ENCODE data around the gene FAR2. TPM values are rescaled to one million over a fixed set of nuclear protein-coding genes. Genes with fewer than 3 reads are reported as not detected.
"Not testable (repeated sequence)": the region's sequence is repeated elsewhere in the genome, so short reads cannot be mapped to it uniquely, and the experiment has no call there.

The FAR2 gene
- total and polyA plus RNA-seq, 4 donors = 1.9 to 12.2 (median 9.9) TPM

- Histone ChIP-seq H3K9me3 (ENCODE audit: control insufficient read depth, low read length) (no peaks in the 10 kb centered on the region), H3K27me3 (ENCODE audit: control insufficient read depth in 1 of 2, insufficient read depth in 2 of 2, low read length in 1 of 2) (no peaks in the 10 kb centered on the region), H3K36me3 (ENCODE audit: control insufficient read depth in 1 of 2, insufficient read depth in 2 of 2, low read length in 1 of 2) (no peaks in the 10 kb centered on the region), H3K27ac (ENCODE audit: low read depth in 1 of 2, low read length in 2 of 2) (no peak overlapping the region), H3K4me3 (ENCODE audit: low read length in 2 of 2) (no peak overlapping the region), H3K4me1 (ENCODE audit: control insufficient read depth in 1 of 2, insufficient read depth in 2 of 2, low read length in 2 of 2) (no peaks in the 10 kb centered on the region)
- ATAC-seq (ENCODE audit: low FRiP score) (no peak), DNase-seq (no peak)
- intact Hi-C loops (cut with DNase I) = no loop called here
- WGBS, 2 donors = 56 to 70% methylated on average over 5 of the region's 5 CpGs
Measured at GRCh38 chr12:29283969-29284700, 135.1 kb downstream of the FAR2 start.

GRCh38 chr12:29286081-29286790, 137.2 kb downstream of the FAR2 start:
- Histone ChIP-seq H3K27ac (ENCODE audit: low read depth in 1 of 2, low read length in 2 of 2) (no peak overlapping the region), H3K4me1 (ENCODE audit: control insufficient read depth in 1 of 2, insufficient read depth in 2 of 2, low read length in 2 of 2) (no peaks in the 10 kb centered on the region), H3K9me3 (ENCODE audit: control insufficient read depth, low read length) (no peaks in the 10 kb centered on the region), H3K27me3 (ENCODE audit: control insufficient read depth in 1 of 2, insufficient read depth in 2 of 2, low read length in 1 of 2) (no peaks in the 10 kb centered on the region), H3K36me3 (ENCODE audit: control insufficient read depth in 1 of 2, insufficient read depth in 2 of 2, low read length in 1 of 2) (no peaks in the 10 kb centered on the region), H3K4me3 (ENCODE audit: low read length in 2 of 2) (no peak overlapping the region)
- DNase-seq (no peak), ATAC-seq (ENCODE audit: low FRiP score) (no peak)
- 62 to 68% methylated on average over 3 of the region's 3 CpGs for WGBS, 2 donors
- intact Hi-C loops (cut with DNase I) = no loop called here

- no peak overlapping the region for H3K27ac ChIP-seq (ENCODE audit: low read depth in 1 of 2, low read length in 2 of 2)
- H3K4me3 ChIP-seq (ENCODE audit: low read length in 2 of 2) = no peak overlapping the region
- H3K36me3 ChIP-seq (ENCODE audit: control insufficient read depth in 1 of 2, insufficient read depth in 2 of 2, low read length in 1 of 2) = no peaks in the 10 kb centered on the region
- intact Hi-C loops (cut with DNase I) = no loop called here
- 65 to 74% methylated on average over 1 of the region's 1 CpG for WGBS, 2 donors
- no peaks in the 10 kb centered on the region for H3K27me3 ChIP-seq (ENCODE audit: control insufficient read depth in 1 of 2, insufficient read depth in 2 of 2, low read length in 1 of 2)
- H3K9me3 ChIP-seq (ENCODE audit: control insufficient read depth, low read length) = no peaks in the 10 kb centered on the region
- H3K4me1 ChIP-seq (ENCODE audit: control insufficient read depth in 1 of 2, insufficient read depth in 2 of 2, low read length in 2 of 2) = no peaks in the 10 kb centered on the region
- DNase-seq (no peak), ATAC-seq (ENCODE audit: low FRiP score) (no peak)
Measured at GRCh38 chr12:29287622-29288021, 138.5 kb downstream of the FAR2 start.

DNA sequence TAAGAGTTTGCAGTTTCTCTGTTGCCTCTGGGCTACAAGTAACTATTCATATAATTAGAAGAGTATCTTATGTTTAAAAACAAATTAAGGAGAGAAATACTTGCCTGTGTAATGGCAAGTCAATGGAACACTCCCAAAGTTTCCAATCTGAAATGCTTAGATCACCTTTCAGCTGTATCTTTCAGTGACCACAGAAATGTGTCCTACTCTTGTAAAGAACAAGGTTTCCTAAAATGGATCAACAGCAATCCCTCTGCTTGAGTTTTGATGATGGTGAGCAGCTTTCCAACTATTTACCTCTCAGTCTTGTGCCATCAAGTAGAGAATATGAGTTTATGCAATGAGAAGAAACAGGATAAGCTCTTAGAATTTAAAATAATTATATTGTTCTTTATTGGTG, 139.0 kb downstream of the FAR2 start:
- no peak for ATAC-seq (ENCODE audit: low FRiP score)
- DNase-seq = no peak
- intact Hi-C loops (cut with DNase I) = no loop called here

DNA sequence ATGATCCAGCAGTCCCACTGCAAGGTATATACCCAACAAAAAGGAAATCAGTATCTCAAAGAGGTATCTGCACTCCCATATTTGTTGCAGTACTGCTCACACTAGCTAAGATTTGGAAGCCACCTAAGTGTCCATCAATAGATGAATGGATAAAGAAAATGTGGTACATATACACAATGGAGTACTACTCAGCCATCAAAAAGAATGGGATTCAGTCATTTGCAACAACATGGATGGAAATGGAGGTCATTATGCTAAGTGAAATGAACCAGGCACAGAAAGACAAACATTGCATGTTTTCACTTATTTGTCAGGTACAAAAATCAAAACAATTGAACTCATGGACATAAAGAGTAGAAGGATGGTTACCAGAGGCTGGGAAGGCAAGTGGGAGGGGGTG, 141.4 kb downstream of the FAR2 start:
- H3K4me1 ChIP-seq (ENCODE audit: control insufficient read depth in 1 of 2, insufficient read depth in 2 of 2, low read length in 2 of 2); intact Hi-C loops (cut with DNase I); ATAC-seq (ENCODE audit: low FRiP score); H3K36me3 ChIP-seq (ENCODE audit: control insufficient read depth in 1 of 2, insufficient read depth in 2 of 2, low read length in 1 of 2); H3K9me3 ChIP-seq (ENCODE audit: control insufficient read depth, low read length); H3K27ac ChIP-seq (ENCODE audit: low read depth in 1 of 2, low read length in 2 of 2); H3K27me3 ChIP-seq (ENCODE audit: control insufficient read depth in 1 of 2, insufficient read depth in 2 of 2, low read length in 1 of 2); H3K4me3 ChIP-seq (ENCODE audit: low read length in 2 of 2); DNase-seq: not testable (repeated sequence)

More for the DNA sequence above, 139.0 kb downstream of the FAR2 start:
- no peak overlapping the region for H3K27ac ChIP-seq (ENCODE audit: low read depth in 1 of 2, low read length in 2 of 2)
- H3K9me3 ChIP-seq (ENCODE audit: control insufficient read depth, low read length) = no peaks in the 10 kb centered on the region
- no peaks in the 10 kb centered on the region for H3K27me3 ChIP-seq (ENCODE audit: control insufficient read depth in 1 of 2, insufficient read depth in 2 of 2, low read length in 1 of 2)
- no peaks in the 10 kb centered on the region for H3K36me3 ChIP-seq (ENCODE audit: control insufficient read depth in 1 of 2, insufficient read depth in 2 of 2, low read length in 1 of 2)
- no peak overlapping the region for H3K4me3 ChIP-seq (ENCODE audit: low read length in 2 of 2)
- H3K4me1 ChIP-seq (ENCODE audit: control insufficient read depth in 1 of 2, insufficient read depth in 2 of 2, low read length in 2 of 2) = no peaks in the 10 kb centered on the region

DNA sequence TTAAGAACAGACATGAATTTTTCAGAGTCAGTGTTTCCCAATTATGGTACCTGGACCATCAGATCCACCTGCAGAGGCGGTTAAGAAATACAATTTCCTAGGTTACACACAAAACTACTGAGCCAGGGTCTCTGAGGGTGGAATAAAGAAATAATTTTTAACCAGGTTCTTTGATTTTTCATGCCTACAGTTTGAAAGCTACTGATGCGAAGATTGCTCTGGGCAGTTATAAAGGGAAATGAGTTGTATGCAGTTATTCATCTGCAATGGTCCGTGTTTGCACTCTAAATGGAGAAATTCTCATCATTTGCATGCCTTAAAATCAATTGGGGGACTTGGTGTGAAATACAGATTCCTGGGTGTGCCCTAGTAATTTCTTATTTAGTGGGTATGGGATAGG, 142.1 kb downstream of the FAR2 start:
- Histone ChIP-seq H3K4me1 (ENCODE audit: control insufficient read depth in 1 of 2, insufficient read depth in 2 of 2, low read length in 2 of 2) (no peaks in the 10 kb centered on the region), H3K27me3 (ENCODE audit: control insufficient read depth in 1 of 2, insufficient read depth in 2 of 2, low read length in 1 of 2) (no peaks in the 10 kb centered on the region), H3K9me3 (ENCODE audit: control insufficient read depth, low read length) (no peaks in the 10 kb centered on the region), H3K36me3 (ENCODE audit: control insufficient read depth in 1 of 2, insufficient read depth in 2 of 2, low read length in 1 of 2) (no peaks in the 10 kb centered on the region), H3K4me3 (ENCODE audit: low read length in 2 of 2) (no peak overlapping the region), H3K27ac (ENCODE audit: low read depth in 1 of 2, low read length in 2 of 2) (no peak overlapping the region)
- 97% methylated on average over 3 of the region's 3 CpGs for WGBS, 2 donors
- intact Hi-C loops (cut with DNase I) = no loop called here
- ATAC-seq (ENCODE audit: low FRiP score) = no peak
- no peak for DNase-seq

DNA sequence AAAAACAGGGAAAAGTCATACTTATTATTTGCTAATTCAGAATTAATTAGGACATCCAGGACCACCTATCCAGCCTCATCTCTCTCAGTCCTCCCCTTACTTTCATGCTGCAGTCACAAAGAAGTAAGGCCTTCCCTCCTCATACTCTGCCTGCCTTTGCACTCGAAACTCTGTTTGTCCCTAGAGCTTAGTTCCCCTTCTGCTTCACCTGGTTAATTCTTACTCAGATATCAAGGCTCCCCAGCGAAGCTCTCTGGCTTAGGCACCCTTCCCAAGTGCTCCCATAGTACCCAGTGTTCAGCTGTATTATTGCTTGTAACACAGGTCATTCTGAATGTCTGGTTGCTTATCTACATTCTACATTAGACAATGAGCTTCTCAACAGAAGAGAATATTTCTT, 150.6 kb downstream of the FAR2 start:
- no peaks in the 10 kb centered on the region for H3K9me3 ChIP-seq (ENCODE audit: control insufficient read depth, low read length)
- H3K27ac ChIP-seq (ENCODE audit: low read depth in 1 of 2, low read length in 2 of 2) = no peak overlapping the region
- H3K27me3 ChIP-seq (ENCODE audit: control insufficient read depth in 1 of 2, insufficient read depth in 2 of 2, low read length in 1 of 2) = no peaks in the 10 kb centered on the region
- WGBS, 2 donors = 69 to 95% methylated on average over 2 of the region's 2 CpGs
- ATAC-seq (ENCODE audit: low FRiP score) (no peak), DNase-seq (no peak)
- no peaks in the 10 kb centered on the region for H3K4me1 ChIP-seq (ENCODE audit: control insufficient read depth in 1 of 2, insufficient read depth in 2 of 2, low read length in 2 of 2)
- H3K36me3 ChIP-seq (ENCODE audit: control insufficient read depth in 1 of 2, insufficient read depth in 2 of 2, low read length in 1 of 2) = no peaks in the 10 kb centered on the region
- no peak overlapping the region for H3K4me3 ChIP-seq (ENCODE audit: low read length in 2 of 2)
- intact Hi-C loops (cut with DNase I) = no loop called here

DNA sequence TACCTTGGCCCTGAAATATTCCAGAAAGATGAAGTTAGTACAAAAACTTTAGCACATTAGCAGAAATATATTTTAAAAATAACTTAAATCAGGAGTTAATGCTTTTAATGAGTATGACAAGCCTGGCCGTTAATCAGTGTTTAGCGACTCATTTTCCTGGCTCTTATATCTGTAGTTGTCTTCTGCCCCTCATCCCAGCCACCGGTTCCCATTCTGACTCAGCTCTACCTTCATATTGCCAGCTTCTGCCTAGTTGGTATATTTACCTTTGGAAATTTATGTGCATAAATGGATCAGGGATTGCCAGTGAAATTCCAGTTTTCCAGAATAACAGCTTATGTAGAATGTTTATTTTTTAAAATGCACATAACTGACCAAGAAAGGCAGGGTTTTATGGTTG, 152.0 kb downstream of the FAR2 start:
- Histone ChIP-seq H3K27ac (ENCODE audit: low read depth in 1 of 2, low read length in 2 of 2) (no peak overlapping the region), H3K9me3 (ENCODE audit: control insufficient read depth, low read length) (no peaks in the 10 kb centered on the region), H3K27me3 (ENCODE audit: control insufficient read depth in 1 of 2, insufficient read depth in 2 of 2, low read length in 1 of 2) (no peaks in the 10 kb centered on the region), H3K4me3 (ENCODE audit: low read length in 2 of 2) (no peak overlapping the region), H3K36me3 (ENCODE audit: control insufficient read depth in 1 of 2, insufficient read depth in 2 of 2, low read length in 1 of 2) (no peaks in the 10 kb centered on the region), H3K4me1 (ENCODE audit: control insufficient read depth in 1 of 2, insufficient read depth in 2 of 2, low read length in 2 of 2) (no peaks in the 10 kb centered on the region)
- ATAC-seq (ENCODE audit: low FRiP score) = no peak
- intact Hi-C loops (cut with DNase I) = no loop called here
- no peak for DNase-seq
- WGBS, 2 donors = 73 to 82% methylated on average over 3 of the region's 3 CpGs

DNA sequence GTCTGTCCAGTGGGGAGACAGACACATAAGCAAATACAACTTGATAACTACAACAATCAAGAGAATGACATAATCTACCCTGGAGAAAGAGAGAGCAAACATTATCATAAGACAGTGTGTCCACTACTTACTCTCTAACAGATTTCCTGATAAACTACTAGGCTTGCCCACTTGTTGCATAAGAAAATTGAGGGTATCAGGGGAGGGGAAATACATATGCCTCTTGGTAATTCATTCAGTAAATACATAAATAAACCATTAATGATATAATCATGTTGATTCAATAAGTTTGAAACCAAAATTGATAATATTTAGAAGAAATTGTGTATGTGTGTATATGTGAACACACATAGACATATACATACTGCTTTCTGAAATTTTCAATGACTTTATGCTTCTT, 155.3 kb downstream of the FAR2 start:
- no peaks in the 10 kb centered on the region for H3K36me3 ChIP-seq (ENCODE audit: control insufficient read depth in 1 of 2, insufficient read depth in 2 of 2, low read length in 1 of 2)
- intact Hi-C loops (cut with DNase I) = no loop called here
- ATAC-seq (ENCODE audit: low FRiP score) (no peak), DNase-seq (no peak)
- H3K4me1 ChIP-seq (ENCODE audit: control insufficient read depth in 1 of 2, insufficient read depth in 2 of 2, low read length in 2 of 2) = no peaks in the 10 kb centered on the region
- no peaks in the 10 kb centered on the region for H3K27me3 ChIP-seq (ENCODE audit: control insufficient read depth in 1 of 2, insufficient read depth in 2 of 2, low read length in 1 of 2)
- no peak overlapping the region for H3K27ac ChIP-seq (ENCODE audit: low read depth in 1 of 2, low read length in 2 of 2)
- H3K4me3 ChIP-seq (ENCODE audit: low read length in 2 of 2) = no peak overlapping the region
- H3K9me3 ChIP-seq (ENCODE audit: control insufficient read depth, low read length) = no peaks in the 10 kb centered on the region
